Sigmoid colon (tissue), 4 donors: ENCODE data around the gene MRTFA.

ENCODE experiments used
- CTCF ChIP-seq, 4 experiments: fragments of 450-650 bp in 3 of 4; fragments of 200-600 bp in 1 of 4; IDR thresholded peaks; one replicate each; pipeline ENCODE4 v1.5.1; 2016 to 2019; ENCODE audit warnings: antibody characterized with exemption in 4 of 4, mild to moderate bottlenecking in 3 of 4, moderate library complexity in 2 of 4
- EP300 ChIP-seq, 4 donors: sonication (generic); formaldehyde crosslinking; IDR thresholded peaks; one replicate each; pipeline ENCODE4 v1.6.1; 2017; ENCODE audit warnings: antibody characterized with exemption in 4 of 4
- POLR2AphosphoS5 ChIP-seq, 4 donors: sonication (generic); formaldehyde crosslinking; IDR thresholded peaks; one replicate each; pipeline ENCODE4 v1.6.1; 2017; ENCODE audit warnings: antibody characterized with exemption in 4 of 4

DNA sequence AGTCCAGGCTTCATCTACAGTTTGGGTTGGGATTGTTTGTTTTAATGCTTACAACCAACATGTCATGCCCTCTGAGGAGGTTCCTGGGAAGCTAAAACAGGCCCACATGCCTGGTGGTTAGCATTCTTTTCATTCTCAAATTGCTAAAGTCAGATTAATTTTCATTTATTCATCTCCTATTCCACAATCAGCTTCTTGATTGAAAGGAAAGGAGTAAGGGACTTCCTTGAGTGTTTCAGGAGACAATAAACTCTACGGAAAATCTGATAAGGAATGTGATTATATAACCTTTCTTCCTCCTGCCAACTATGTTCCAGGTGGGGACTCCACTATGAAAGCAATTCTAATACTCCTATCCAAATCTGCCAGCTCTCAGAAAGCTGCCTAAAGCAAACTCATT, 30.8 kb downstream of the MRTFA start:
- TF ChIP-seq CTCF (IDR thresholded peaks at IDR 0.05): no peak
- TF ChIP-seq POLR2AphosphoS5 (IDR thresholded peaks at IDR 0.05): no peak
- no peak for TF ChIP-seq EP300 (IDR thresholded peaks at IDR 0.05)
